Liver (tissue), 9 donors: ENCODE results near the gene SH3D21. TPM values are rescaled to one million over a fixed set of nuclear protein-coding genes. Genes with fewer than 3 reads are reported as not detected.

ENCODE experiments used
- DNase-seq: peaks from one replicate; pipeline ENCODE4 v3.0.0-alpha.2; 2017; ENCODE audit warnings: low spot score
- H3K27ac ChIP-seq, 2 donors: one replicate each; pipeline ENCODE4 v1.7.0; 2013; ENCODE audit warnings: inconsistent platforms in 2 of 2, low read length in 2 of 2, control low read depth in 1 of 2, low read depth in 1 of 2, mild to moderate bottlenecking in 1 of 2
- H3K27me3 ChIP-seq, 4 donors: one replicate each; pipeline versions ENCODE4 v1.6.1 to v1.7.0; 2013; ENCODE audit warnings: low read length in 3 of 4, inconsistent platforms in 1 of 4, mild to moderate bottlenecking in 1 of 4, moderate library complexity in 1 of 4; ENCODE audit not compliant: control insufficient read depth in 4 of 4, insufficient read depth in 4 of 4
- H3K36me3 ChIP-seq, 4 donors: one replicate each; pipeline versions ENCODE4 v1.6.1 to v1.7.0; 2013; ENCODE audit warnings: low read length in 3 of 4, mild to moderate bottlenecking in 3 of 4, low read depth in 1 of 4, moderate library complexity in 1 of 4; ENCODE audit not compliant: control insufficient read depth in 4 of 4, insufficient read depth in 3 of 4
- H3K4me1 ChIP-seq, 4 donors: one replicate each; pipeline versions ENCODE4 v1.6.1 to v1.7.0; 2013; ENCODE audit warnings: low read length in 3 of 4, mild to moderate bottlenecking in 3 of 4, moderate library complexity in 1 of 4; ENCODE audit not compliant: control insufficient read depth in 4 of 4, insufficient read depth in 4 of 4
- H3K4me3 ChIP-seq, 3 donors: one replicate each; pipeline versions ENCODE4 v1.6.1 to v1.7.0; 2013; ENCODE audit warnings: low read length in 3 of 3, control low read depth in 1 of 3, low read depth in 1 of 3, mild to moderate bottlenecking in 1 of 3
- H3K9ac ChIP-seq, 2 donors: one replicate each; pipeline ENCODE4 v1.7.0; 2013; ENCODE audit warnings: low read length in 2 of 2, mild to moderate bottlenecking in 2 of 2, moderate library complexity in 2 of 2, control low read depth in 1 of 2, low read depth in 1 of 2
- H3K9me3 ChIP-seq, 4 donors: one replicate each; pipeline versions ENCODE4 v1.6.1 to v1.7.0; 2013; ENCODE audit warnings: low read length in 3 of 4; ENCODE audit not compliant: control insufficient read depth in 4 of 4
- ATF3 ChIP-seq: IDR thresholded peaks from 2 replicates; pipeline ENCODE4 v1.6.1; 2016; ENCODE audit warnings: antibody characterized with exemption
- CTCF ChIP-seq: fragments of 150-350 bp; IDR thresholded peaks from 2 replicates; pipeline ENCODE4 v1.5.1; 2017; ENCODE audit warnings: improper control_type of control experiment, low read depth, low read length; ENCODE audit not compliant: missing input control
- EGR1 ChIP-seq, 2 donors: IDR thresholded peaks; 2 replicates each; pipeline ENCODE4 v1.6.1; 2016 to 2018; ENCODE audit warnings: antibody characterized with exemption in 2 of 2, low read depth in 2 of 2
- GABPA ChIP-seq, 2 donors: IDR thresholded peaks in 1 of 2; conservative IDR thresholded peaks in 1 of 2; 2 replicates each; pipeline ENCODE4 v1.6.1; 2016; ENCODE audit warnings: antibody characterized with exemption in 2 of 2, mild to moderate bottlenecking in 1 of 2, moderate library complexity in 1 of 2
- HNF4A ChIP-seq, 2 donors: conservative IDR thresholded peaks; 2 replicates each; pipeline ENCODE4 v1.6.1; 2016; ENCODE audit warnings: antibody characterized with exemption in 2 of 2, mild to moderate bottlenecking in 2 of 2
- HNF4G ChIP-seq: IDR thresholded peaks from 2 replicates; pipeline ENCODE4 v1.6.1; 2016; ENCODE audit warnings: antibody characterized with exemption
- JUND ChIP-seq, 2 donors: IDR thresholded peaks; 2 replicates each; pipeline ENCODE4 v1.6.1; 2016; ENCODE audit warnings: antibody characterized with exemption in 2 of 2
- RAD21 ChIP-seq, 2 donors: IDR thresholded peaks; 2 replicates each; pipeline ENCODE4 v1.6.1; 2016; ENCODE audit warnings: antibody characterized with exemption in 2 of 2, mild to moderate bottlenecking in 2 of 2
- YY1 ChIP-seq: IDR thresholded peaks from 2 replicates; pipeline ENCODE4 v1.6.1; 2016; ENCODE audit warnings: antibody characterized with exemption, mild to moderate bottlenecking
- WGBS: extraction: QIAGEN DNeasy Blood & Tissue Kit; methylation state at CpG from one replicate; pipeline ENCODE4 v1.1.7; 2013; 5-methylcytosine and 5-hydroxymethylcytosine counted together
- polyA plus RNA-seq, 2 donors: library from polyadenylated mRNA; stranded (reverse) in 1 of 2; unstranded in 1 of 2; fragments of 200-250 nt in 1 of 2; fragments of >200 nt in 1 of 2; fragmentation: Nextera tagmentation in 1 of 2; extraction: Ambion mirVana in 1 of 2; gene quantifications; one replicate each; pipeline versions ENCODE4 v1.2.1 to v1.2.3, GENCODE V29; 2013 to 2015
- total RNA-seq, 2 donors: library from RNA; depleted of rRNA; stranded (reverse); fragments of >200 nt; gene quantifications; one replicate each; pipeline ENCODE4 v1.2.3, GENCODE V29; 2014
- TF ChIP-seq, protein P1 (sequence below): IDR thresholded peaks from 2 replicates; pipeline ENCODE4 v1.6.1; 2016; ENCODE audit warnings: antibody characterized with exemption
- donor health status: healthy.
- donor health status: healthy.
- donor health status: healthy.
- donor health status: healthy.
- donor health status: healthy.

SH3D21 gene
- total and polyA plus RNA-seq, 4 donors: 0.29 to 1.0 (median 0.41) TPM

GRCh38 chr1:36285443-36286101 lies 20.6 kb upstream of the SH3D21 start:
- TF ChIP-seq YY1: no peak
- no peak for TF ChIP-seq HNF4A (conservative IDR thresholded peaks at IDR 0.05)
- no peak for TF ChIP-seq HNF4G
- TF ChIP-seq RAD21 (IDR thresholded peaks at IDR 0.05): peak; percentile 93
- peak; percentile 67 for TF ChIP-seq CTCF
- TF ChIP-seq JUND (IDR thresholded peaks at IDR 0.05): peak in 1 of 2 donors; percentile 13
- Histone ChIP-seq H3K27me3 (no peaks in the 10 kb centered on the region), H3K9ac (peak overlapping the region in 1 of 2 donors; percentile 22), H3K4me3 (no peak overlapping the region), H3K9me3 (no peaks in the 10 kb centered on the region), H3K27ac (peak overlapping the region in 1 of 2 donors; percentile 38), H3K4me1 (peaks cover 2 to 15% (median 12%) of the 10 kb centered on the region in 4 donors), H3K36me3 (peaks cover 8 to 62% (median 56%) of the 10 kb centered on the region in 4 donors)
- peak; percentile 66 for DNase-seq
- 42% methylated on average over 7 of the region's 7 CpGs for WGBS

DNA sequence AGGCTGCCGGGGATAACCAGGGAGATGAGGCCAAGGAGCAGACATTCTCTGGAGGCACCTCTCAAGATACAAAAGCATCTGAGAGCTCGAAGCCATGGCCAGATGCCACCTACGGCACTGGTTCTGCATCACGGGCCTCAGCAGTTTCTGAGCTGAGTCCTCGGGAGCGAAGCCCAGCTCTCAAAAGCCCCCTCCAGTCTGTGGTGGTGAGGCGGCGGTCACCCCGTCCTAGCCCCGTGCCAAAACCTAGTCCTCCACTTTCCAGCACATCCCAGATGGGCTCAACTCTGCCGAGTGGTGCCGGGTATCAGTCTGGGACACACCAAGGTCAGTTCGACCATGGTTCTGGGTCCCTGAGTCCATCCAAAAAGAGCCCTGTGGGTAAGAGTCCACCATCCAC lies 19.4 kb upstream of the SH3D21 start:
- Histone ChIP-seq H3K9ac (no peak overlapping the region), H3K4me3 (no peak overlapping the region), H3K36me3 (peaks cover 14 to 72% (median 68%) of the 10 kb centered on the region in 4 donors), H3K9me3 (no peaks in the 10 kb centered on the region), H3K27me3 (no peaks in the 10 kb centered on the region), H3K27ac (no peak overlapping the region), H3K4me1 (peaks cover 2 to 14% (median 11%) of the 10 kb centered on the region in 4 donors)
- WGBS: 95% methylated on average over 13 of the region's 13 CpGs
- no peak for DNase-seq
- TF ChIP-seq JUND (IDR thresholded peaks at IDR 0.05) (no peak), GABPA (IDR thresholded peaks at IDR 0.05 in 1 of 2, conservative IDR thresholded peaks at IDR 0.05 in 1 of 2) (no peak), YY1 (no peak), CTCF (no peak), ATF3 (no peak), EGR1 (IDR thresholded peaks at IDR 0.05; ENCODE audit: low read depth in 2 of 2) (no peak)
- TF ChIP-seq, protein P1, sequence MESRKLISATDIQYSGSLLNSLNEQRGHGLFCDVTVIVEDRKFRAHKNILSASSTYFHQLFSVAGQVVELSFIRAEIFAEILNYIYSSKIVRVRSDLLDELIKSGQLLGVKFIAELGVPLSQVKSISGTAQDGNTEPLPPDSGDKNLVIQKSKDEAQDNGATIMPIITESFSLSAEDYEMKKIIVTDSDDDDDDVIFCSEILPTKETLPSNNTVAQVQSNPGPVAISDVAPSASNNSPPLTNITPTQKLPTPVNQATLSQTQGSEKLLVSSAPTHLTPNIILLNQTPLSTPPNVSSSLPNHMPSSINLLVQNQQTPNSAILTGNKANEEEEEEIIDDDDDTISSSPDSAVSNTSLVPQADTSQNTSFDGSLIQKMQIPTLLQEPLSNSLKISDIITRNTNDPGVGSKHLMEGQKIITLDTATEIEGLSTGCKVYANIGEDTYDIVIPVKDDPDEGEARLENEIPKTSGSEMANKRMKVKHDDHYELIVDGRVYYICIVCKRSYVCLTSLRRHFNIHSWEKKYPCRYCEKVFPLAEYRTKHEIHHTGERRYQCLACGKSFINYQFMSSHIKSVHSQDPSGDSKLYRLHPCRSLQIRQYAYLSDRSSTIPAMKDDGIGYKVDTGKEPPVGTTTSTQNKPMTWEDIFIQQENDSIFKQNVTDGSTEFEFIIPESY: no peak
